HG02981 (cell line): Measurements from ENCODE around the gene SH3D21.

Experiments used
- ATAC-seq: cut with Tn5 transposase; IDR thresholded peaks from one replicate; pipeline ENCODE4 v1.9.1; 2021; ENCODE audit warnings: mild to moderate bottlenecking, moderate library complexity; ENCODE audit not compliant: unreplicated experiment

The SH3D21 gene

GRCh38 chr1:36328713-36329112 lies 22.5 kb downstream of the SH3D21 start:
- no peak for ATAC-seq

DNA sequence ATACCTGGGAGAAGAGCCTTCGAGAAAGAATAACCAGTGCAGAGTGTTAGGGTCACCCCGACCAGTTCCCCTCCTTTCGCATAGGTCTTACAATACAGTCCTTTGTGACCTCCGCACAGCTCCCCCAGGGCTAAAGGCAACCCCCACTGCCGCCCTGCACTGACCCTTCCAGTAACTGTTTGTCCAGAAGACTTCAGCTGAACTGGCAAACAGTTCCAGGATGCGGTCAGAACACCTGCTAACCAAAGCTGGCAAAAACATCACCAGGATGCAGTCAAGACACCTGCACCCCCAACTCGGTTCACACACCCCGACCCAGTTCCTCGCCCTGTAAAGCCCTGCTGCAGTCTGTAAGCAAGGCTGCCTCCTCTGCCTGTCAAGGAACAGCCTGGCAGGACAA lies 23.6 kb downstream of the SH3D21 start:
- no peak for ATAC-seq

DNA sequence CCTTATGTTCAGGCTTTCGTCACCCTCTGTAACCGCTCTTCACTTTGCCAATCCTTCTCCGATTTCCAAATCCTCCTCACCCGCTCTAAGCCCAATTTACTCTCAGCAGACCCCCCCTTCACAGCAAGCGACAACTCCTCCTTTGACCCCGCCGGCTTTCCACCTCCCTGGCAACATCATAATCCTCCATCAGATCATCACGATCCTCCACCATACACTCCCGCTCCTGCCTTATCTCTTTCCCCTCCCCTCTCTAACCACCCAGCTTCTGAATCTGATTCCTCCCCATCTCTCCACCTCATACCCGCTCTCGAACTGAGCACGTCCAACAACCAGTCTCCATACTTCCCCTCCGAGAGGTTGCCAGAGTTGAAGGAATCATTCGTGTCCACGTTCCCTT lies 24.8 kb downstream of the SH3D21 start:
- no peak for ATAC-seq

DNA sequence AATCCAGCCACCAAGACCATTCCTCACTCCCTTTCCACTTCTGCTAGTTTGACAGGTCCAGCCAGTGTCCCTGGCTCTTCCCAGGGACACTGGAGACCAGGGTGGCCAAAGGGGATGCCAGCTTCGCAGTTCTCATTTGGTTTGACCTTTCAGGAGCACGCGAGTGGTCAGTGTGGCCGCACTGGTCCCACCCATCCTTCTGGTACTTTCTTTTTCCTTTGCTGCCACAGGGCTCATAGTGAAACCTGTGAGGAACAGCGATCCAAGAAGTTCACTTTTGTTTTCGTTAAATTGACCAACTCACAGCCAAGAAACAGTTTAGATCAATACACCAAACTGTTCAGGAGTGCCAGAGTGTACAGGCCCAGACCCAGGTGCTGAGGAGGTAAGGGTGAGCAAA lies 31.7 kb downstream of the SH3D21 start:
- no peak for ATAC-seq

- no peak for ATAC-seq
Measured at GRCh38 chr1:36339215-36339614, 33.0 kb downstream of the SH3D21 start.

DNA sequence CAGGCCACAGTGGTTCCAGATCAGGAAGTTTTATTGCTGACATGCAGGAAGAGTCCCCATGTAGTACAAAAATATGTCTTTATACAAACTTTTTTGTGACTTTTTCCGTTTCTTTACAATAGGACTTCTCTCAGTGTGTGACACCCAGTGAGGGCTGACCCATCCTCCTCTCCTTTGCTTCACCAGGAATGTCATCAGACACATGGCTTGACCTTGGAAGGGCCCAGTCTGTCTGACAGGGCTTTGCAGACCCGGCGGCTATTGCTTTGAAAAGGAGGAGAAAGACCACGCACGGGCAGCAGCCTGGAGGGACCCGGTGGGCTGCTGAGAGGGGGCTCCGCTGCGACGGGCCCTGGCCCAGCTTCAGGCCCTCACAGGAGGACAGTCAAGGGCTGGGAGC lies 33.4 kb downstream of the SH3D21 start:
- ATAC-seq, result no peak

- ATAC-seq, result no peak
Measured at GRCh38 chr1:36341626-36342320, 35.6 kb downstream of the SH3D21 start.

GRCh38 chr1:36342426-36343185 lies 36.4 kb downstream of the SH3D21 start:
- ATAC-seq, result no peak

- no peak for ATAC-seq
Measured at GRCh38 chr1:36343651-36344394, 37.7 kb downstream of the SH3D21 start.

DNA sequence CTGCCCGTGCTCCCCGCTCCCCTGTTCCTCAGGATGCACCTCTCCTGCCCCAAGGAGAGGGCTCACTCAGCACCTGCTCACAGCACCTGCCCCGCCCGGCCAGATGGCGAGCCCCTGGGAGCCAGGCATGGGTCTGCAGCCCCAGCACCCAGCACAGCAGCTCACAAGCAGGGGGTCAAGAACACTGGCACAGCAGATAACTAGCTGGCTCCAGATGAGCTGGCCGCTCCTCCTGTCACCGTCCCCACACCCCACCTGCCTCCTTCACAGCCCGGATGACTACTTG lies 38.2 kb downstream of the SH3D21 start:
- ATAC-seq, result no peak

- no peak for ATAC-seq
Measured at GRCh38 chr1:36345353-36345752, 39.2 kb downstream of the SH3D21 start.

DNA sequence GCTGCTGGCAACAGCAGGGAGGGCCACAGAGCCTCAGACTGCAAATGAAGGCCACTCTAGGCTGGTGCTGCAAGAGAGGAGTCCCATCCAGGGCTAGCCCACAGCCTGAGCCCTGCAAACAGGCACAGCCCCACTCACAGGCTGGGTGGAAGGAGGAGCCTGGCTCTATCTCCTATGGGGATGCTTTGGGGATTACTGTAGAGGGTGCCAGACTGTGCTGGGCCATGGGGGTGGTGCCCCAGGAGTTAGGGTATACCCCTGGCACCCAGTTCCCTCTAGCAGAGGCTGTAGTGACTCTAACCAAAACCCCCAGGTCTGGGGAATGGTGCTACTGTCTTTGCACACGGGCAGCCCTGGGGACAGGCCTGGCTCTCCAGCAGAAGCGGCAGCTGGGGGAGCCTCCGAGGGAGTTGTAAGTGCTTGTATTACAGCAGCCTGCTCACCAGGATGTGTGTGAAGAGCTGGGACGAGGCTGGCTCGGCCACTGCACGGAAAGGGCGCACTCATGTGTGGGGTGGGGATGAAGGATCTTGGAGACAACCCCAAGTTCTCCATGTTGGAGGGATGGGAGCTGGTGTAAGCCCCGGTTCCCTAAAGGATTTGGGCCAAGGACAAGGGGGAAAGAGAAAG lies 40.7 kb downstream of the SH3D21 start:
- no peak for ATAC-seq

GRCh38 chr1:36349241-36349671 lies 43.1 kb downstream of the SH3D21 start:
- peak; percentile 78 for ATAC-seq

DNA sequence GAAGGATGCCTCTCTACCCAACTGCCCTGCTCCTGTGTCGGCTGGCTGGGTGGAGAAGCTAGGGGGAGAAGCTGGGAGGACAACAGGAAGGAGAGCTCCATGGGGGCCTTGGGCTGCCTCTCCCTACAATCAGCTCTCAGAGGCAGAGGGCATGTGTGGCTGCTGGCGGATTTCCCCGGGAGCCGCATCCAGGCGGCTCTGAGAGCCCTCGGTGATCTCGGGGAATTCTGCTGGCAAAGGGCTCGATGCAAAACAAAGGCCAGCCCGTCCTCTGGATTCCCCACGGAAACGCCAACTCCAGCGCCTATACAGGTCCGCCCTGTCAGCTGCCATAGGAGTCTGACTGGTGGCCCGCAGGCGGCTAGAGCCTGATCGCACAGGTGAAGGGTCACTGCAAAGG lies 43.7 kb downstream of the SH3D21 start:
- no peak for ATAC-seq

DNA sequence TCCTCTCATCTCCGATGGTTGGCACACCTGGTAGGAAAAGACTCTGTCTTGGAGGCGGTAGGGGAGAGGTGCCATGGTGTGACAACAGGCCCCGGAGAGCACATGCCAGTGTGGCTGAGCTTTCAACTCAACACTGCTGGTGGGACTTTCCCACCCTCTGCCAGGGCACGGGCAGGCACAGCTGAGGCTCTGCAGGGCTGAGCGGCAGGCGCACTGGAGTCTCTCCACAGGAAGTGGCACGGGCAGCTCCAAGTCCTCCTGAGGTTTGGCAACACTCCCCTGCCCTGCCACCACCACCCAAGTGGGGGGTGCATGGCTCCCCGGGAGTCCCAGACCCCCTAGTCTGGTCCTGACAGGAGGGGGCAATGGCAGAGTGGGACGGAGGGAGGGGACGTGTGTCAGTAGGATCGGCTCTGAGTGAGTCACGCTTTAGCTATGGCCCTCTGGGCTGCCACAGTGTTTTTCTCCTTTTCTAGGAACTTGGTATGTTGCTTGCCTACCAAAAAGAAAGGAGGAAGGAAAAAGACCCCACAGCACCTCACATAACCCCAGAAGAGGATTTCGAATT lies 44.6 kb downstream of the SH3D21 start:
- no peak for ATAC-seq

GRCh38 chr1:36351227-36351977 lies 45.2 kb downstream of the SH3D21 start:
- no peak for ATAC-seq

GRCh38 chr1:36352125-36352909 lies 46.1 kb downstream of the SH3D21 start:
- ATAC-seq, result no peak

- ATAC-seq, result no peak
Measured at GRCh38 chr1:36352910-36353878, 47.0 kb downstream of the SH3D21 start.

DNA sequence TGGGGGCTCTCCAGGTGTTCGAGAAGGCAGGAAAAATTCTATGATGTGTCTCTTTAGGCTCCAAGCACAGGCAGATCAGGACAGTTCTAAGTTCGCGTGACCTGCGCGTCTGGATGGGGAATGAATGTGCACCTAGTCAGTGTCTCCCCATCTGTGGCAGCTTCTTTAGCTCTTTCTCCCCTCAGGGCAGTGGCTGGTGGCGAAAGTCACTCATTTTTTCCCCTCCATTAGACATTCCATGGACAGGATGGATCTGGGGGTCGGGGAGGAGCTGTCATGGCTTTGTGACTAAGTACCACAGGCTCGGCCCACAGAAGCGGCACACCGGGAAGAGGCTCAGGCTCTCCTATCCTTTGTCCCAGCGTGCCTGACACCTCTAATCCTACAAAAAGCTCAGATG lies 48.3 kb downstream of the SH3D21 start:
- no peak for ATAC-seq
